Activated CD8-positive, alpha-beta memory T cell treated with anti-CD3 and anti-CD28 coated beads, Interleukin-2, amount 50 U/mL, for 24 hours (primary cell): Measurements from ENCODE around the gene CX3CL1.
"Not testable (repeated sequence)": the region's sequence is repeated elsewhere in the genome, so short reads cannot be mapped to it uniquely, and the experiment has no call there.

Source experiments
- DNase-seq: peaks from one replicate; pipeline ENCODE4 v3.0.0-alpha.2; 2020; ENCODE audit errors: extremely low read depth

The CX3CL1 gene

GRCh38 chr16:57382535-57383275 lies 10.4 kb downstream of the CX3CL1 start:
- no peak for DNase-seq

- no peak for DNase-seq
Observed at GRCh38 chr16:57383276-57384247, 11.3 kb downstream of the CX3CL1 start.

GRCh38 chr16:57384248-57385070 lies 12.2 kb downstream of the CX3CL1 start:
- DNase-seq: no peak

- DNase-seq: no peak
Observed at GRCh38 chr16:57385083-57385482, 12.8 kb downstream of the CX3CL1 start.

- DNase-seq: no peak
Observed at GRCh38 chr16:57386381-57386951, 14.2 kb downstream of the CX3CL1 start.

GRCh38 chr16:57387598-57388354 lies 15.5 kb downstream of the CX3CL1 start:
- no peak for DNase-seq

GRCh38 chr16:57388359-57389086 lies 16.2 kb downstream of the CX3CL1 start:
- DNase-seq: no peak

- DNase-seq: no peak
Observed at GRCh38 chr16:57389087-57389468, 16.8 kb downstream of the CX3CL1 start.

- no peak for DNase-seq
Observed at GRCh38 chr16:57390636-57391295, 18.5 kb downstream of the CX3CL1 start.

GRCh38 chr16:57391300-57391699 lies 19.0 kb downstream of the CX3CL1 start:
- DNase-seq: no peak

- no peak for DNase-seq
Observed at GRCh38 chr16:57391708-57392107, 19.4 kb downstream of the CX3CL1 start.

- no peak for DNase-seq
Observed at GRCh38 chr16:57392694-57393093, 20.4 kb downstream of the CX3CL1 start.

- DNase-seq: no peak
Observed at GRCh38 chr16:57394444-57394843, 22.2 kb downstream of the CX3CL1 start.

GRCh38 chr16:57395026-57395425 lies 22.7 kb downstream of the CX3CL1 start:
- no peak for DNase-seq

GRCh38 chr16:57396786-57397185 lies 24.5 kb downstream of the CX3CL1 start:
- no peak for DNase-seq

- not testable (repeated sequence) for DNase-seq
Observed at GRCh38 chr16:57397493-57397892, 25.2 kb downstream of the CX3CL1 start.

- DNase-seq: no peak
Observed at GRCh38 chr16:57401943-57402640, 29.8 kb downstream of the CX3CL1 start.

- DNase-seq: no peak
Observed at GRCh38 chr16:57403965-57404817, 31.9 kb downstream of the CX3CL1 start, which contains the start of gene CCL17. Gene CCL17, plus strand, starts transcription at chr16:57404767. Its CDS starts 9,166 bp downstream, at chr16:57413933.
